ENCODE results near the gene FAM131B. TPM values are rescaled to one million over a fixed set of nuclear protein-coding genes. Genes with fewer than 3 reads are reported as not detected.

FAM131B gene
- total RNA-seq, 4 donors from 2014 or later: 0.11 to 0.54 TPM; not detected in 2

- TF ChIP-seq POLR2A (IDR thresholded peaks at IDR 0.05): no peak
- TF ChIP-seq, protein P1, sequence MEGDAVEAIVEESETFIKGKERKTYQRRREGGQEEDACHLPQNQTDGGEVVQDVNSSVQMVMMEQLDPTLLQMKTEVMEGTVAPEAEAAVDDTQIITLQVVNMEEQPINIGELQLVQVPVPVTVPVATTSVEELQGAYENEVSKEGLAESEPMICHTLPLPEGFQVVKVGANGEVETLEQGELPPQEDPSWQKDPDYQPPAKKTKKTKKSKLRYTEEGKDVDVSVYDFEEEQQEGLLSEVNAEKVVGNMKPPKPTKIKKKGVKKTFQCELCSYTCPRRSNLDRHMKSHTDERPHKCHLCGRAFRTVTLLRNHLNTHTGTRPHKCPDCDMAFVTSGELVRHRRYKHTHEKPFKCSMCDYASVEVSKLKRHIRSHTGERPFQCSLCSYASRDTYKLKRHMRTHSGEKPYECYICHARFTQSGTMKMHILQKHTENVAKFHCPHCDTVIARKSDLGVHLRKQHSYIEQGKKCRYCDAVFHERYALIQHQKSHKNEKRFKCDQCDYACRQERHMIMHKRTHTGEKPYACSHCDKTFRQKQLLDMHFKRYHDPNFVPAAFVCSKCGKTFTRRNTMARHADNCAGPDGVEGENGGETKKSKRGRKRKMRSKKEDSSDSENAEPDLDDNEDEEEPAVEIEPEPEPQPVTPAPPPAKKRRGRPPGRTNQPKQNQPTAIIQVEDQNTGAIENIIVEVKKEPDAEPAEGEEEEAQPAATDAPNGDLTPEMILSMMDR (IDR thresholded peaks at IDR 0.05): no peak
- Histone ChIP-seq H3K27ac (no peak overlapping the region), H3K27me3 (no peaks in the 10 kb centered on the region), H3K9me3 (no peaks in the 10 kb centered on the region), H3K36me3 (no peaks in the 10 kb centered on the region), H3K4me1 (no peaks in the 10 kb centered on the region), H3K4me3 (replicated peaks in 1 of 3) (no peak overlapping the region)
- WGBS, 2 donors: 85 to 90% methylated on average over 12 of the region's 12 CpGs
- intact Hi-C loops (cut with DNase I): no loop called here
- DNase-seq: no peak
Measured at GRCh38 chr7:143369678-143370651, 7.5 kb upstream of the FAM131B start.

DNA sequence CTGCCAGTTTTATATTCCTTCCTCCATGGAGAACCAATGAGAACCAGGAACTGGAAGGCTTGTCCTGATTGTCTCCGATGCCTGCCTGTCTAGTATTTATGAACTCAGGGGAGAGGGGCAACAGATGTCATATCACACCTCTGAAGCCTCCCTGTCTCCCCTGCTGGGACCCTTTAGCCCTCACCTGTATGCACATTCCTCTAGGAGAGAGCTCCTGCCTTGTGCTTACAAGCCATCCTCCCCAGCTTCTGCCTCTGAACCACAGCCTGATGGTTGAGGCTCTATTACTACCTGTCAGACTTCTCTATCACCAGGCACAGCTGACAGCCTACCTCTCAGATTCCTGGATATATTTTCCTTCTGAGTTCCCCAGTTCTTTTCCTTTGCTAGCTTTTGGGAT, 5.9 kb upstream of the FAM131B start:
- no peaks in the 10 kb centered on the region for H3K27me3 ChIP-seq
- no peak for DNase-seq
- no peak overlapping the region for H3K4me3 ChIP-seq (replicated peaks in 1 of 3)
- intact Hi-C loops (cut with DNase I): no loop called here
- 94 to 100% methylated on average over 1 of the region's 1 CpG for WGBS, 2 donors
- TF ChIP-seq POLR2A (IDR thresholded peaks at IDR 0.05): no peak
- TF ChIP-seq, protein P1 (IDR thresholded peaks at IDR 0.05): no peak
- H3K36me3 ChIP-seq: no peaks in the 10 kb centered on the region
- no peak overlapping the region for H3K27ac ChIP-seq
- H3K4me1 ChIP-seq: no peaks in the 10 kb centered on the region
- H3K9me3 ChIP-seq: no peaks in the 10 kb centered on the region

- WGBS, 2 donors: 88 to 90% methylated on average over 4 of the region's 4 CpGs
- Histone ChIP-seq H3K4me3 (replicated peaks in 1 of 3) (no peak overlapping the region), H3K4me1 (no peaks in the 10 kb centered on the region), H3K27ac (no peak overlapping the region), H3K9me3 (no peaks in the 10 kb centered on the region), H3K27me3 (no peaks in the 10 kb centered on the region), H3K36me3 (no peaks in the 10 kb centered on the region)
- TF ChIP-seq POLR2A (IDR thresholded peaks at IDR 0.05): no peak
- TF ChIP-seq, protein P1 (IDR thresholded peaks at IDR 0.05): no peak
- intact Hi-C loops (cut with DNase I): no loop called here
- no peak for DNase-seq
Measured at GRCh38 chr7:143367972-143368371, 5.5 kb upstream of the FAM131B start.

DNA sequence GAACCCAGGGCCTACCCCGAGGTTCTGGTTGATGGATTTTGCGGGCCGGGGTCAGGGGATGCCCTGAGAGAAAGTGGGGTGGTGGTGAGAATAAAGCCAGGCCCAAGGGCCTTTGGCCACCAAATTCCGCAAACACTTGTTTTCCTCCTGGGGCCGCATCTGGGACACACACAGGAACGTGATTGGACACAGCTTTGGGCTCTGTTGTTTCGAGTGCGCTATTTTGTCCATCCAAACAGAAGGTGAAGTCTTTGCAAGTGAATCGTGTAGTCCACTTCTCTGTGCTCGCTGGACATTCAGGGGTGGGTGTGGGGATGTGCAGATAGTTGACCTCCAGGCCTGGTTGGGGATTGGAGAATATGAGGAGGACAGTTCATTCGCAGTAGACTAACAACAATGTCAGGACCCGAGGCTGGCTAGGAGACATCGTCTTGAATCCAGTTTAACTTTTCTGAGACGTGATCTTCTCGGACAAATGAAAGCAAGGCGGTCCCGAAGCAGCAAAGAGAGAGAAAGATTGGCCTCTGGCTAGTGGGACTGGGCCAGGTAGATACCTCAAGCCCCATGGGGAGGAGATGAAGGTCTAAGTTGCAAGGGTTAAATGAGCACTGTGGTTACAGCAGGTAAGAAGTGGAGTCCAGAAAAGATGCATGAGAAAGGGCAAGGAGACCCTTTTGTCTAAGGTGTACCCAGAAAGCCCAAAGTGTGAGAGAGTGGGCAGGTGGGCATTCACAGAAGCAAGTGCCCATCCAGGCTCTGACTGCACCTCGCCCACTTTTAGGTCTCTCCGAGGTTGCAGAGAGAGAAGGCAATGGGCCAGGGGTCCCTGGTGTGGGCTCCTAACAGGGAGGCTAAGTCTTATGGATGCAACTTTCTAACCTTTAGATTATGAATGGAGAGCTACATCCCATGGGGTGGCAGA, 764 bp upstream of the FAM131B start:
- WGBS, 2 donors: 42 to 47% methylated on average over 15 to 16 of the region's 19 CpGs
- Histone ChIP-seq H3K9me3 (no peaks in the 10 kb centered on the region), H3K4me3 (replicated peaks in 1 of 3) (no peak overlapping the region), H3K27me3 (peaks cover 11% of the 10 kb centered on the region), H3K27ac (no peak overlapping the region), H3K36me3 (no peaks in the 10 kb centered on the region), H3K4me1 (peaks cover 7 to 12% of the 10 kb centered on the region in 2 donors)
- intact Hi-C loops (cut with DNase I): loop anchor here (5.0 kb wide), 1 partner anchor 41 kb away; no protein-coding TSS in a partner anchor
- no peak for TF ChIP-seq POLR2A (IDR thresholded peaks at IDR 0.05)
- TF ChIP-seq, protein P1 (IDR thresholded peaks at IDR 0.05): no peak
- DNase-seq: no peak

All from thyroid gland (tissue), 4 donors.